SK-N-SH (cell line): ENCODE results near the gene MRPS27. TPM values are rescaled to one million over a fixed set of nuclear protein-coding genes. Genes with fewer than 3 reads are reported as not detected.

Experiments used
- CTCF ChIA-PET: fragments of 300-600, 350-600 bp; formaldehyde crosslinking; extraction: SDS; loops from one replicate; lab custom pipeline; 2021; lab: Yijun Ruan, JAX
- POLR2A ChIA-PET: fragments of 350-600 bp; sonication (Branson Sonifier 250); formaldehyde crosslinking; extraction: SDS; loops from one replicate; lab custom pipeline; 2020; ENCODE audit warnings: antibody characterized with exemption, inconsistent platforms; lab: Yijun Ruan, JAX
- DNase-seq: peaks from one replicate; pipeline ENCODE4 v3.0.0; 2012
- H2AFZ ChIP-seq: fragments of 200-600 bp; sonication (generic); 2 replicates; pipeline ENCODE4 v1.8.1; 2016; ENCODE audit warnings: antibody characterized with exemption, mild to moderate bottlenecking, low read depth
- H3F3A ChIP-seq: fragments of 200-600 bp; sonication (generic); replicated peaks from 2 replicates; pipeline ENCODE3; 2016; ENCODE audit warnings: antibody characterized with exemption, mild to moderate bottlenecking; ENCODE audit not compliant: insufficient read depth
- H3K27ac ChIP-seq, 2 experiments: fragments of 200-500 bp in 1 of 2; fragments of 200-600 bp in 1 of 2; sonication (Bioruptor generic) in 1 of 2; sonication (generic), shearing (Covaris generic) in 1 of 2; 2 replicates each; pipeline versions ENCODE4 v1.5.1 to v1.6.1; 2014 to 2016; ENCODE audit warnings: low read depth in 2 of 2, inconsistent platforms in 1 of 2, low read length in 1 of 2, mild to moderate bottlenecking in 1 of 2, mixed read lengths in 1 of 2
- H3K27me3 ChIP-seq: fragments of 200-600 bp; sonication (generic), shearing (Covaris generic); 2 replicates; pipeline ENCODE4 v1.6.1; 2016; ENCODE audit warnings: mixed run types; ENCODE audit not compliant: insufficient read depth
- H3K36me3 ChIP-seq, 2 experiments: fragments of 200-500 bp in 1 of 2; fragments of 200-600 bp in 1 of 2; sonication (Bioruptor generic) in 1 of 2; sonication (generic) in 1 of 2; replicated peaks in 1 of 2; 2 replicates each; pipeline versions ENCODE3 to v1.5.1; 2014 to 2016; ENCODE audit warnings: low read length in 1 of 2, mild to moderate bottlenecking in 1 of 2; ENCODE audit not compliant: insufficient read depth in 2 of 2, control insufficient read depth in 1 of 2
- H3K4me1 ChIP-seq, 2 experiments: fragments of 200-500 bp in 1 of 2; fragments of 200-600 bp in 1 of 2; sonication (Bioruptor generic) in 1 of 2; sonication (generic), shearing (Covaris generic) in 1 of 2; 2 replicates each; pipeline versions ENCODE4 v1.5.1 to v1.6.1; 2014 to 2016; ENCODE audit warnings: low read depth in 1 of 2, low read length in 1 of 2, mixed run types in 1 of 2; ENCODE audit not compliant: insufficient read depth in 2 of 2, control insufficient read depth in 1 of 2
- H3K4me2 ChIP-seq: fragments of 200-600 bp; sonication (generic), shearing (Covaris generic); 2 replicates; pipeline ENCODE4 v1.6.1; 2017; ENCODE audit warnings: mixed run types
- H3K4me3 ChIP-seq, 2 experiments: fragments of 200-500 bp in 1 of 2; fragments of 200-600 bp in 1 of 2; sonication (Bioruptor generic) in 1 of 2; sonication (generic), shearing (Covaris generic) in 1 of 2; 2 replicates each; pipeline versions ENCODE4 v1.5.1 to v1.8.1; 2014 to 2016; ENCODE audit warnings: low read depth in 2 of 2, inconsistent platforms in 1 of 2, low read length in 1 of 2, mild to moderate bottlenecking in 1 of 2, mixed read lengths in 1 of 2, moderate library complexity in 1 of 2
- H3K79me2 ChIP-seq: fragments of 200-600 bp; sonication (generic); 2 replicates; pipeline ENCODE4 v1.8.1; 2017; ENCODE audit warnings: mild to moderate bottlenecking; ENCODE audit not compliant: insufficient read depth
- H3K9ac ChIP-seq: fragments of 200-600 bp; sonication (generic); 2 replicates; pipeline ENCODE4 v1.6.1; 2017; ENCODE audit warnings: mixed run types
- H3K9me2 ChIP-seq: fragments of 200-600 bp; sonication (generic); 2 replicates; pipeline ENCODE4 v1.6.1; 2017; ENCODE audit warnings: mixed run types
- H3K9me3 ChIP-seq: fragments of 200-600 bp; sonication (generic); 2 replicates; pipeline ENCODE4 v1.6.1; 2017; ENCODE audit warnings: mixed run types, mild to moderate bottlenecking, moderate library complexity
- H4K20me1 ChIP-seq: fragments of 200-600 bp; sonication (generic); 2 replicates; pipeline ENCODE4 v1.6.1; 2017; ENCODE audit warnings: mild to moderate bottlenecking, mixed run types; ENCODE audit not compliant: insufficient read depth
- ELF1 ChIP-seq: IDR thresholded peaks from 2 replicates; pipeline ENCODE4 v1.4.0; 2012
- EP300 ChIP-seq, 2 experiments: IDR thresholded peaks; 2 replicates each; pipeline versions ENCODE4 v1.4.0 to v1.6.1; 2012; ENCODE audit warnings: borderline replicate concordance in 1 of 2, low read depth in 1 of 2, low read length in 1 of 2
- FOSL2 ChIP-seq: IDR thresholded peaks from 2 replicates; pipeline ENCODE4 v1.4.0; 2012; ENCODE audit warnings: low read depth, mild to moderate bottlenecking, moderate library complexity, borderline replicate concordance
- FOXJ3 ChIP-seq: sonication (generic); formaldehyde crosslinking; IDR thresholded peaks from 2 replicates; pipeline ENCODE4 v1.5.1; 2020; ENCODE audit warnings: mild to moderate bottlenecking, missing genetic modification reagents
- GATA2 ChIP-seq: sonication (generic); formaldehyde crosslinking; IDR thresholded peaks from 2 replicates; pipeline ENCODE4 v1.5.0; 2020; ENCODE audit warnings: mild to moderate bottlenecking, missing genetic modification reagents
- JUND ChIP-seq: IDR thresholded peaks from 2 replicates; pipeline ENCODE4 v1.4.0; 2012
- MEF2A ChIP-seq: IDR thresholded peaks from 2 replicates; pipeline ENCODE4 v1.4.0; 2012; ENCODE audit warnings: low read depth, borderline replicate concordance
- PBX3 ChIP-seq: IDR thresholded peaks from 2 replicates; pipeline ENCODE4; 2012
- POLR2AphosphoS5 ChIP-seq: IDR thresholded peaks from 2 replicates; pipeline ENCODE4 v1.6.1; 2012; ENCODE audit warnings: low read depth, low read length
- RAD21 ChIP-seq: IDR thresholded peaks from 2 replicates; pipeline ENCODE4 v1.6.1; 2012; ENCODE audit warnings: mild to moderate bottlenecking, low read length
- RCOR1 ChIP-seq: fragments of 150-350 bp; IDR thresholded peaks from 2 replicates; pipeline ENCODE4 v1.6.1; 2017; ENCODE audit warnings: antibody characterized with exemption, low read length
- RFX5 ChIP-seq: IDR thresholded peaks from 2 replicates; pipeline ENCODE4 v1.6.1; 2012; ENCODE audit warnings: mild to moderate bottlenecking, improper control_type of control experiment, low read length
- RXRA ChIP-seq: IDR thresholded peaks from 2 replicates; pipeline ENCODE4 v1.4.0; 2012; ENCODE audit warnings: low read depth, mild to moderate bottlenecking, borderline replicate concordance
- SIN3A ChIP-seq: IDR thresholded peaks from 2 replicates; pipeline ENCODE4 v1.6.1; 2012; ENCODE audit warnings: low read depth, mild to moderate bottlenecking, low read length, moderate library complexity, borderline replicate concordance
- TAF1 ChIP-seq: IDR thresholded peaks from 2 replicates; pipeline ENCODE4 v1.6.1; 2012; ENCODE audit warnings: low read depth, mild to moderate bottlenecking, low read length, moderate library complexity, borderline replicate concordance
- TCF12 ChIP-seq: IDR thresholded peaks from 2 replicates; pipeline ENCODE4 v1.4.0; 2012
- USF1 ChIP-seq: IDR thresholded peaks from 2 replicates; pipeline ENCODE4 v1.4.0; 2012; ENCODE audit warnings: low read depth, borderline replicate concordance
- USF2 ChIP-seq: fragments of 150-350 bp; IDR thresholded peaks from 2 replicates; pipeline ENCODE4 v1.6.1; 2017; ENCODE audit warnings: antibody characterized with exemption, low read length, low read depth, borderline replicate concordance
- WGBS: methylation state at CpG from one replicate; pipeline ENCODE4 v1.1.6; 2017; ENCODE audit warnings: low lambda C conversion rate; 5-methylcytosine and 5-hydroxymethylcytosine counted together
- polyA plus RNA-seq, 3 experiments: library from polyadenylated mRNA; depleted of rRNA; stranded (reverse); fragments of >200 nt; gene quantifications; 2 replicates each; pipeline ENCODE4 v1.2.3, GENCODE V29; 2012

Gene MRPS27
- polyA plus RNA-seq, 1 of the 3 experiments (the other 2 are of a cell fraction): 37.5 TPM

- no peaks in the 10 kb centered on the region for H3K9me3 ChIP-seq
- no peaks in the 10 kb centered on the region for H3K9me2 ChIP-seq
- no peak overlapping the region for H3K9ac ChIP-seq
- POLR2A ChIA-PET: interaction anchor here (0.7 to 0.8 kb wide), 2 partner anchors 15 to 239 kb away, joined by 3 read pairs; partner anchors contain the start of genes MRPS27 and PTCD2
- peaks cover 14% of the 10 kb centered on the region for H3F3A ChIP-seq
- TF ChIP-seq JUND (no peak), SIN3A (no peak), FOSL2 (no peak), EP300 (IDR thresholded peaks at IDR 0.05; ENCODE audit: borderline replicate concordance in 1 of 2, low read depth in 1 of 2, low read length in 1 of 2) (no peak), ELF1 (no peak), MEF2A (no peak), RFX5 (no peak), RXRA (no peak), POLR2AphosphoS5 (no peak), RAD21 (no peak), TCF12 (no peak), GATA2 (CRISPR knock-in tag) (no peak), RCOR1 (no peak), PBX3 (no peak), USF2 (no peak), TAF1 (no peak), FOXJ3 (CRISPR knock-in tag) (no peak), USF1 (no peak)
- peaks cover 4 to 9% of the 10 kb centered on the region in 2 experiments; a peak in 3 of 4 replicates for H3K4me1 ChIP-seq
- peaks cover 26 to 32% of the 10 kb centered on the region in 2 experiments for H3K36me3 ChIP-seq
- no peaks in the 10 kb centered on the region for H3K27me3 ChIP-seq
- no peak overlapping the region for H3K4me2 ChIP-seq
- CTCF ChIA-PET: interaction anchor here (1.0 to 2.8 kb wide), 7 partner anchors 9 to 534 kb away, joined by 3 to 11 read pairs (median 4); partner anchors contain the start of genes MRPS27 and PTCD2
- no peaks in the 10 kb centered on the region for H4K20me1 ChIP-seq
- 100% methylated on average over 2 of the region's 2 CpGs for WGBS
- DNase-seq: no peak
- H2AFZ ChIP-seq: no peak overlapping the region
- no peak overlapping the region for H3K27ac ChIP-seq
- no peak overlapping the region for H3K4me3 ChIP-seq
- peaks cover 58% of the 10 kb centered on the region for H3K79me2 ChIP-seq
Observed at GRCh38 chr5:72305194-72306142, 14.6 kb downstream of the MRPS27 start.
